H9 (cell line): ENCODE results near the gene HDAC5. TPM values are rescaled to one million over a fixed set of nuclear protein-coding genes. Genes with fewer than 3 reads are reported as not detected.

ENCODE experiments used
- DNase-seq: peaks from one replicate; pipeline ENCODE4 v3.0.0-alpha.2; 2017
- H2AFZ ChIP-seq: one replicate; pipeline ENCODE4 v1.6.1; 2013; ENCODE audit warnings: mild to moderate bottlenecking, low read length, control low read depth, moderate library complexity
- H2AK5ac ChIP-seq: 2 replicates; pipeline ENCODE4 v1.6.1; 2013; ENCODE audit warnings: low read length, control low read depth, mixed read lengths; ENCODE audit not compliant: insufficient read length
- H2BK120ac ChIP-seq: one replicate; pipeline ENCODE4 v1.6.1; 2013; ENCODE audit warnings: low read depth, mild to moderate bottlenecking, low read length, control low read depth, inconsistent platforms; ENCODE audit not compliant: poor library complexity, severe bottlenecking
- H2BK12ac ChIP-seq: 2 replicates; pipeline ENCODE4 v1.6.1; 2013; ENCODE audit warnings: low read length, control low read depth, mixed read lengths, low read depth; ENCODE audit not compliant: insufficient read length
- H2BK15ac ChIP-seq: 2 replicates; pipeline ENCODE4 v1.6.1; 2013; ENCODE audit warnings: low read depth, low read length, control low read depth
- H2BK20ac ChIP-seq: one replicate; pipeline ENCODE4 v1.6.1; 2013; ENCODE audit warnings: low read depth, mild to moderate bottlenecking, low read length, control low read depth, inconsistent platforms; ENCODE audit not compliant: poor library complexity, severe bottlenecking
- H2BK5ac ChIP-seq: 2 replicates; pipeline ENCODE4 v1.6.1; 2013; ENCODE audit warnings: low read length, control low read depth, mixed read lengths; ENCODE audit not compliant: insufficient read length
- H3K14ac ChIP-seq: 2 replicates; pipeline ENCODE4 v1.6.1; 2013; ENCODE audit warnings: low read length, control low read depth; ENCODE audit not compliant: insufficient read depth
- H3K18ac ChIP-seq: 2 replicates; pipeline ENCODE4 v1.6.1; 2013; ENCODE audit warnings: low read depth, mild to moderate bottlenecking, mixed read lengths, low read length, control low read depth; ENCODE audit not compliant: insufficient read length
- H3K23ac ChIP-seq: 2 replicates; pipeline ENCODE4 v1.6.1; 2013; ENCODE audit warnings: low read length, control low read depth, mixed read lengths, low read depth; ENCODE audit not compliant: insufficient read length
- H3K23me2 ChIP-seq: 2 replicates; pipeline ENCODE4 v1.6.1; 2013; ENCODE audit warnings: low read depth, mild to moderate bottlenecking, mixed read lengths, low read length, control low read depth; ENCODE audit not compliant: insufficient read length, poor library complexity, severe bottlenecking
- H3K27ac ChIP-seq: 2 replicates; pipeline ENCODE4 v1.5.1; 2013; ENCODE audit warnings: low read length, control low read depth, mixed read lengths, low read depth; ENCODE audit not compliant: insufficient read length
- H3K27me3 ChIP-seq: 2 replicates; pipeline ENCODE4 v1.6.1; 2013; ENCODE audit warnings: low read length, control low read depth, inconsistent platforms; ENCODE audit not compliant: insufficient read depth
- H3K4ac ChIP-seq: 2 replicates; pipeline ENCODE4 v1.6.1; 2013; ENCODE audit warnings: low read depth, mild to moderate bottlenecking, control low read depth, inconsistent platforms, low read length, moderate library complexity
- H3K4me1 ChIP-seq: 2 replicates; pipeline ENCODE4 v1.6.1; 2013; ENCODE audit warnings: low read length, control low read depth, inconsistent platforms; ENCODE audit not compliant: insufficient read depth
- H3K4me2 ChIP-seq: 2 replicates; pipeline ENCODE4 v1.6.1; 2013; ENCODE audit warnings: low read length, control low read depth, mixed read lengths; ENCODE audit not compliant: insufficient read length, insufficient read depth
- H3K56ac ChIP-seq: 2 replicates; pipeline ENCODE4 v1.6.1; 2013; ENCODE audit warnings: low read depth, mild to moderate bottlenecking, mixed read lengths, low read length, control low read depth; ENCODE audit not compliant: insufficient read length
- H3K79me1 ChIP-seq: 2 replicates; pipeline ENCODE4 v1.6.1; 2013; ENCODE audit warnings: low read depth, mild to moderate bottlenecking, moderate library complexity, low read length, control low read depth, inconsistent platforms; ENCODE audit not compliant: insufficient read depth, poor library complexity, severe bottlenecking
- H3K79me2 ChIP-seq: 2 replicates; pipeline ENCODE4 v1.6.1; 2013; ENCODE audit warnings: low read length, control low read depth, inconsistent platforms; ENCODE audit not compliant: insufficient read depth
- H3K9ac ChIP-seq: 2 replicates; pipeline ENCODE4 v1.6.1; 2013; ENCODE audit warnings: low read length, control low read depth, mixed read lengths; ENCODE audit not compliant: insufficient read length; ENCODE audit errors: extremely low read depth
- H3K9me3 ChIP-seq: one replicate; pipeline ENCODE4 v1.6.1; 2013; ENCODE audit warnings: low read depth, low read length, inconsistent platforms; ENCODE audit not compliant: control insufficient read depth
- H3T11ph ChIP-seq: one replicate; pipeline ENCODE4 v1.6.1; 2013; ENCODE audit warnings: mild to moderate bottlenecking, low read length, control low read depth, inconsistent platforms
- H4K20me1 ChIP-seq: one replicate; pipeline ENCODE4 v1.6.1; 2013; ENCODE audit not compliant: control insufficient read depth, insufficient read length, insufficient read depth
- H4K5ac ChIP-seq: 2 replicates; pipeline ENCODE4 v1.6.1; 2013; ENCODE audit warnings: low read depth, mild to moderate bottlenecking, mixed read lengths, low read length, control low read depth; ENCODE audit not compliant: insufficient read length
- H4K8ac ChIP-seq: replicated peaks from 2 replicates; pipeline ENCODE4 v1.6.1; 2013; ENCODE audit warnings: low read length, control low read depth, mixed read lengths, low read depth; ENCODE audit not compliant: insufficient read length
- H4K91ac ChIP-seq: 2 replicates; pipeline ENCODE4 v1.6.1; 2013; ENCODE audit warnings: low read depth, mild to moderate bottlenecking, moderate library complexity, mixed read lengths, low read length, control low read depth; ENCODE audit not compliant: insufficient read length
- H3K27ac Mint-ChIP-seq, 3 experiments: 2 replicates in 2 of 3; 3 replicates in 1 of 3; pipeline ENCODE4 v1.8.0; 2020 to 2021; ENCODE audit warnings: mixed read lengths in 3 of 3, mild to moderate bottlenecking in 1 of 3, moderate library complexity in 1 of 3
- H3K27me3 Mint-ChIP-seq: 2 replicates; pipeline ENCODE4 v1.8.0; 2021; ENCODE audit warnings: low read depth, mild to moderate bottlenecking, moderate library complexity, mixed read lengths
- H3K36me3 Mint-ChIP-seq, 3 experiments: 2 replicates in 2 of 3; 3 replicates in 1 of 3; pipeline ENCODE4 v1.8.0; 2020 to 2021; ENCODE audit warnings: low read depth in 3 of 3, mixed read lengths in 3 of 3; ENCODE audit not compliant: insufficient read depth in 1 of 3
- H3K4me1 Mint-ChIP-seq, 2 experiments: 2 replicates each; pipeline ENCODE4 v1.8.0; 2020; ENCODE audit warnings: mixed read lengths in 2 of 2
- H3K4me3 Mint-ChIP-seq, 2 experiments: 2 replicates in 1 of 2; 3 replicates in 1 of 2; pipeline ENCODE4 v1.8.0; 2020 to 2021; ENCODE audit warnings: mild to moderate bottlenecking in 2 of 2, mixed read lengths in 2 of 2, moderate library complexity in 1 of 2
- H3K9me3 Mint-ChIP-seq, 2 experiments: 2 replicates in 1 of 2; 3 replicates in 1 of 2; pipeline ENCODE4 v1.8.0; 2020; ENCODE audit warnings: mild to moderate bottlenecking in 2 of 2, mixed read lengths in 2 of 2, moderate library complexity in 1 of 2
- WGBS: extraction: QIAGEN DNeasy Blood & Tissue Kit; methylation state at CpG from one replicate; pipeline ENCODE4 v1.1.7; 2013; ENCODE audit warnings: missing lambda C conversion rate, low lambda C conversion rate, mixed read lengths; ENCODE audit not compliant: insufficient read length; ENCODE audit errors: extremely low coverage; 5-methylcytosine and 5-hydroxymethylcytosine counted together
- total RNA-seq: library from RNA; stranded (reverse); gene quantifications from 2 replicates; pipeline ENCODE4 v1.2.1, GENCODE V29; 2021
- TF ChIP-seq, protein P1 (sequence below): fragments of 200-600 bp; sonication (generic); conservative IDR thresholded peaks from 3 replicates; pipeline ENCODE4 v1.8.0; 2021; ENCODE audit warnings: antibody characterized with exemption, mild to moderate bottlenecking

The HDAC5 gene
- total RNA-seq, 1 experiment from 2014 or later, result 39.5 TPM

DNA sequence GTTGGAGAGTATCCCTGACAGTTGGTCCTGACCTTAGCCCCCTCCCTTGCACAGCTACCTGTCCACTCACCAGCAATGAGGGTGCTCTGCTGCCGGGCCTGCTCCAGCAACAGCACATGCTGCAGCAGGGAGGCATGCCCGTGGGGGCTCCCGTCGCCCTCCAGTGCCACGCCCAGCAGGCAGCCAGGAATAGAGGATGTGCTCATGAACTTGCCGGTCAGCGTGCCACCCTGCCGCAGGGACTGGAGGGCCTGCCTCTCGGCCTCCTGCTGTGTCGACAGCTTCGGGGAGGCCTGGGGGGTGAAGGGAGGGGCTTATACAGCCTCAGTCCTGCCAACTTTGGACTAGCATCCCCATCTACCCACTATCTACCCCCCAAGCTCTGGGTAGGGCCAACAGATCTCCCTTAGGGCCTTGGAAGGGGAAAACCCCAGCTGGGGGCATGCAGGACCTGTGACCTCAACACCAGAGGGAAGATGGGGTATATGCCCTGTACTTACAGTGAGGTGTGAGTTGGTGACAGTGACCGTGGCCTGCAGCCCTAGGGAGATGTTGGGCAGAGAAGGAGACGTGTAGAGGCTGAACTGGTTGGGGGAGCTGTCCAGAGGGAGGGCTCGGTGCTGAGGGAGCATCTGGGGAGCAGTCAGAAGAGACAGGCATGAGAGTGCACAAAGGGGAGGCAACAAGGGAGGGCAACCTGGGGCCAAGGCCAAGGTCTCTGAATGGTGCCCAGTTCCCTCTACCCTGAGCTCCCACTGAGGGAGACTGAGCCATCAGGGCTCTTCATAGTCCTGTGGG is 32.0 kb downstream of the HDAC5 start:
- no peak overlapping the region for H3K4me3 Mint-ChIP-seq

More for the DNA sequence above, 32.0 kb downstream of the HDAC5 start:
- Histone ChIP-seq H2BK15ac (no peak overlapping the region), H3K4me2 (no peak overlapping the region), H4K20me1 (no peaks in the 10 kb centered on the region), H2BK120ac (no peak overlapping the region), H3T11ph (no peak overlapping the region), H3K4ac (no peak overlapping the region), H2BK12ac (no peak overlapping the region), H3K79me1 (no peaks in the 10 kb centered on the region), H3K23me2 (peaks cover 13% of the 10 kb centered on the region), H3K23ac (no peak overlapping the region), H3K79me2 (no peaks in the 10 kb centered on the region), H3K9ac (no peak overlapping the region), H2BK5ac (no peak overlapping the region), H2BK20ac (no peak overlapping the region), H4K8ac (no peak overlapping the region), H3K27me3 (no peaks in the 10 kb centered on the region), H3K4me1 (no peaks in the 10 kb centered on the region; the same call in 1 of the 2 replicates), H4K5ac (no peak overlapping the region), H2AK5ac (no peak overlapping the region), H2AFZ (no peak overlapping the region), H3K56ac (no peak overlapping the region), H4K91ac (no peak overlapping the region), H3K18ac (no peak overlapping the region), H3K14ac (no peak overlapping the region; the same call in 1 of the 2 replicates), H3K9me3 (no peaks in the 10 kb centered on the region), H3K27ac (no peak overlapping the region)
- peaks cover 18 to 25% (median 21%) of the 10 kb centered on the region in 3 experiments; a peak in 6 of 7 replicates for H3K36me3 Mint-ChIP-seq
- peaks cover 1% of the 10 kb centered on the region; the same call in 1 of the 2 replicates for H3K27me3 Mint-ChIP-seq
- H3K9me3 Mint-ChIP-seq, result no peaks in the 10 kb centered on the region
- H3K27ac Mint-ChIP-seq, result peak overlapping the region in 1 of 3 experiments; percentile 50; a peak in 1 of 7 replicates
- TF ChIP-seq, protein P1, sequence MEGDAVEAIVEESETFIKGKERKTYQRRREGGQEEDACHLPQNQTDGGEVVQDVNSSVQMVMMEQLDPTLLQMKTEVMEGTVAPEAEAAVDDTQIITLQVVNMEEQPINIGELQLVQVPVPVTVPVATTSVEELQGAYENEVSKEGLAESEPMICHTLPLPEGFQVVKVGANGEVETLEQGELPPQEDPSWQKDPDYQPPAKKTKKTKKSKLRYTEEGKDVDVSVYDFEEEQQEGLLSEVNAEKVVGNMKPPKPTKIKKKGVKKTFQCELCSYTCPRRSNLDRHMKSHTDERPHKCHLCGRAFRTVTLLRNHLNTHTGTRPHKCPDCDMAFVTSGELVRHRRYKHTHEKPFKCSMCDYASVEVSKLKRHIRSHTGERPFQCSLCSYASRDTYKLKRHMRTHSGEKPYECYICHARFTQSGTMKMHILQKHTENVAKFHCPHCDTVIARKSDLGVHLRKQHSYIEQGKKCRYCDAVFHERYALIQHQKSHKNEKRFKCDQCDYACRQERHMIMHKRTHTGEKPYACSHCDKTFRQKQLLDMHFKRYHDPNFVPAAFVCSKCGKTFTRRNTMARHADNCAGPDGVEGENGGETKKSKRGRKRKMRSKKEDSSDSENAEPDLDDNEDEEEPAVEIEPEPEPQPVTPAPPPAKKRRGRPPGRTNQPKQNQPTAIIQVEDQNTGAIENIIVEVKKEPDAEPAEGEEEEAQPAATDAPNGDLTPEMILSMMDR, result no peak
- no CpG with 5 or more reads among the region's 14 CpGs for WGBS
- no peak for DNase-seq
- H3K4me1 Mint-ChIP-seq, result peaks cover 36 to 41% of the 10 kb centered on the region in 2 experiments
